ENCODE data around the gene MOB1B.

Gene MOB1B

DNA sequence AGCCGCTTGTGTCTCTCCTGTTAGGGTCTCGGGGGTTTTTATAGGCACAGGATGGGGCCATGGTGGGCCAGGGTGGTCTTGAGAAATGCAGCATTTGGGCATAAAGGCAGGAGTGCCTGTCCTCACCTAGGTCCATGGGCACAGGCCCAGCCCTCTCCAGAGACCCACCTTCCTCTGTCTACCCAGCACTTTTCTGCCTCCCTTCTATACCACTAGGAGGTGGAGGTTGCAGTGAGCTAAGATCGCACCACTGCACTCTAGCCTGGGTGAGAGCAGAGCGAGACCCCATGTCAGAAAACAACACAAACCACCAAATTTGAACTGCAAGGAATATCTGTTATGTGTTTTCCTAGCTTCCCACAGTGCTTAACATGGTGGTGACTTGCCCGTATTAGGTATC is 38.0 kb downstream of the MOB1B start:
- TF ChIP-seq, protein P1, sequence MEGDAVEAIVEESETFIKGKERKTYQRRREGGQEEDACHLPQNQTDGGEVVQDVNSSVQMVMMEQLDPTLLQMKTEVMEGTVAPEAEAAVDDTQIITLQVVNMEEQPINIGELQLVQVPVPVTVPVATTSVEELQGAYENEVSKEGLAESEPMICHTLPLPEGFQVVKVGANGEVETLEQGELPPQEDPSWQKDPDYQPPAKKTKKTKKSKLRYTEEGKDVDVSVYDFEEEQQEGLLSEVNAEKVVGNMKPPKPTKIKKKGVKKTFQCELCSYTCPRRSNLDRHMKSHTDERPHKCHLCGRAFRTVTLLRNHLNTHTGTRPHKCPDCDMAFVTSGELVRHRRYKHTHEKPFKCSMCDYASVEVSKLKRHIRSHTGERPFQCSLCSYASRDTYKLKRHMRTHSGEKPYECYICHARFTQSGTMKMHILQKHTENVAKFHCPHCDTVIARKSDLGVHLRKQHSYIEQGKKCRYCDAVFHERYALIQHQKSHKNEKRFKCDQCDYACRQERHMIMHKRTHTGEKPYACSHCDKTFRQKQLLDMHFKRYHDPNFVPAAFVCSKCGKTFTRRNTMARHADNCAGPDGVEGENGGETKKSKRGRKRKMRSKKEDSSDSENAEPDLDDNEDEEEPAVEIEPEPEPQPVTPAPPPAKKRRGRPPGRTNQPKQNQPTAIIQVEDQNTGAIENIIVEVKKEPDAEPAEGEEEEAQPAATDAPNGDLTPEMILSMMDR (IDR thresholded peaks at IDR 0.05; ENCODE audit: low read depth, low read length), result no peak

DNA sequence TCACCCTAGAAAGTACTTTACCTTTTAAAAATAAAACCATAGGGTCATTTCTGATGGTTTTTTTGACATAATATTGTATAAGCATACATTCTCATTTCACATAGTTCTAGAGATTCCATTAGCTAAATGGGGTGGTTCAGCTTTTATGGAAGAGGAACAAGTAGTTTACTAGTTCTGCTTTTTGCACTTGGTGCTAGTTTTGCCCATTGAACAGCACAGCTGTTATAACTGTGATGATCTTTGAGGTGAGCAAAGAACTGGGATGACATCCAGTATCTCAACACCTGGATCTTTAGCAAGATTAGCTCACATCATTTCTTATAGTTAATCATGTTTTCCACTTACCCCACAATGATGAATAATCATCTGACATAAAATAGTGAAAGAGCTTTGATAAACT is 40.9 kb downstream of the MOB1B start:
- TF ChIP-seq, protein P1 (IDR thresholded peaks at IDR 0.05; ENCODE audit: low read depth, low read length), result no peak
- DNase-seq (ENCODE audit: extremely low read depth, low read depth), result no peak

More for the DNA sequence above, 38.0 kb downstream of the MOB1B start:
- DNase-seq (ENCODE audit: extremely low read depth, low read depth), result no peak

DNA sequence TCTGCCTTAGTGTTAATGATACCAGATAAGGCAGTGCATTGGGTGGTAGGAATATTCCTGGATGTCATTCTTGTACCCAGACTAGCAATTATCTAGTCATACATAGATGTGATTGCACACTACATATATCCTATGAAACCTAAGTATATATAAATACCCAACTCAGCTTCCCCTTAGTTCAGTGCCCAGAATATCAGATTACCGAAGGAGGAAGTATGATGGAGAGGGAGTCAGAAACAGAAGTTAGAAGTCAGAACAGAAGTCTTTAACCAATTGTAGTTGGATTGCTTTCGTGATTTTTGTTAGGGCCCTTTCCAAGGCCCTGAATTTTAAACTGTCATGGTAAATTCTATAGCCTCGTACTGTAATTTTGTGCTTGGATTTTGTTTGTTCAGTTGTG is 42.9 kb downstream of the MOB1B start:
- no peak for DNase-seq (ENCODE audit: extremely low read depth, low read depth)
- TF ChIP-seq, protein P1 (IDR thresholded peaks at IDR 0.05; ENCODE audit: low read depth, low read length), result no peak

DNA sequence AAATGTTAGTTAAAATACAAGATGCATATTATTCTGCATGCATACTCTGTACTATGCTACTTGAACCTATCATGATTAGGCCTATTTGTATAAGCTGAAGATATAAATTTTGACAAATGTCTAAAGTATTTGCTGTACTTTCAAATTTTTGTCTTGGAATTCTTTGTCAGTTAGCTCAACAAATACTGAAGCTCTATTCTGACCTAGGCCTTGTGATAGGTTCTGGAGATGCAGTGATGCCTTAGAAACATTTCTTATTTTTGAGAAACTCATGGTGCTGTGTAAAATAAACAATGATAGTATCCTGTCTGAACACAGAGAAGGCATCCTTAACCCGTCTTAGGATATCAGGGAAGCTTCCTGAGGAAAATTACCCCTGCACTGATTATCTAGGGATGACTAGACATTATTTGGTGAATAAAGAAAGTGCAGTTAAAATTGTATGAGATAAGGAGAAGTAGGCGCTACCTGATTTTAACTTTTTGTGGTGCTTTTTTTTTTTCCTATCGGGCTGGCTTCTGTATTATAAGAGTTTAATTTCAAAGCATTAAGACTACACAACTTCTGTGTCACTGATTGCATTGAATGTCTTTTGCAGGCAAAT is 43.4 kb downstream of the MOB1B start:
- no peak for DNase-seq (ENCODE audit: extremely low read depth, low read depth)
- TF ChIP-seq, protein P1 (IDR thresholded peaks at IDR 0.05; ENCODE audit: low read depth, low read length), result no peak

DNA sequence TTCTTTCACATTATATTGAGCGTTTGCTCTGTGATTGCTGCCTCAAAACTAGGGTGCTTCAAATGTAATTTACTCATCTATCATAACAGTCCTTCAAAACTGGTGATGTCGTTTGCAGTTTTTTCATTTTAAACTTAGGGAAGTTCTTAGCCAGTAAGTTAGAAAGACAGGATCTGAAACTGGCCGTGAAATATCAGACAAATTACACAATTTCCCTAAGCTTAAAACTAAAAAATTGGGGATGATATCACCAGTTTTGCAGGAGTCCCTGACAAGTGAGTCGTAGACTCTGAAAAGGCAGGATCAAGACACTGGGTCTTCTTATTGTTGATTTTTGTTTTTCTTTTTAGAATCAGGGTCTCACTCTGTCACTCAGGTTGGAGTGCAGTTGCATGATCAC is 44.8 kb downstream of the MOB1B start:
- TF ChIP-seq, protein P1 (IDR thresholded peaks at IDR 0.05; ENCODE audit: low read depth, low read length), result no peak
- no peak for DNase-seq (ENCODE audit: extremely low read depth, low read depth)

DNA sequence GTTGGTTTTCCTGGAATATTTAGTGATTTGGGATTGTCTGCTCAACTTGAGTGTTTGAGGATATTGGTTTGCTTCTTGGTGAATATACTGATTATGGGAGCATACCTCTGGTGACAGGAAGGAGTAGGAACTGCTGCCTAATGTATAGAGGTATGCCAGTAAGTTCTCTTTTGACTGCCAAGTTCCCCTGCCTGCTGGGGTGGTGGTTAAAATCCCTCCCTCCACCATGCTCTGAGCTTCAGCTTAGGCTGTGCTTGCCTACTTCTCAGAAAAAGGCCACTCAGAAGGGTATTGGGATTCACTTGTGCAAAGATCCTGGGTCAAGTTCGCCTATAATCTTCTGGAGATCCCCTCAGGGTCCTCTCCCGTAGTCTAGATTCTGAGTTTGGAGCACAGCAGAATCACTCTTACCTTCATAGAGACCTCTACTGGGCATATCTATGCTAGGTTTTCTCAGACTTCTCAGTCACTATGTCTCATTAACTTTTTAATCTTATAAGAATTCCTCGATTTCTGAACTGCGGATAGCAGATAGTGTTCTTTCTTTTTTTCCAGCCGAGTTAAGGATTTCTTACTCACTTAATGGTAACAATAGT is 46.6 kb downstream of the MOB1B start:
- DNase-seq (ENCODE audit: extremely low read depth, low read depth), result no peak
- TF ChIP-seq, protein P1 (IDR thresholded peaks at IDR 0.05; ENCODE audit: low read depth, low read length), result no peak

DNA sequence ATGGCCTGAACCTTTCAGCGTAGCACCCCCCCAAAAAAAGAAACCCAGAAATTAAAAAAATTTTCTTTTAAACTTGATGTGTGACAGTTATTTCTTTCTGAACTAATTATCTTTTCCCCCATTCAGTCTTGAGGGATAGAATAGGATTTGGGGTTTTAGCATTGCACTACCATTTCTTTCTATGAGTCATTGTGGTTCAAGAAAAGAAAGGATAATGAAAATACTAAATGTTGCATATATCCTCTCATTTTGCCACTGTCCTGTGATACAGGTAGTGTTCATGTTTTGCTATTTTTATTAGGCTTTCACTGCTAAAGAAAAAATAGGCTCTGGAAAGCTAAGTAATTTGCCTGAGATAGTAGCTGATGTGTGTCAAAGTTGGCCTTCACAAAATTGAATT is 51.9 kb downstream of the MOB1B start:
- TF ChIP-seq, protein P1 (IDR thresholded peaks at IDR 0.05; ENCODE audit: low read depth, low read length), result no peak
- no peak for DNase-seq (ENCODE audit: extremely low read depth, low read depth)

Data from AG09319 (cell line).